ENCODE data around the gene LOC101059915.

The LOC101059915 gene

GRCh38 chrX:71669492-71669891, 2.1 kb downstream of the LOC101059915 start:
- WGBS (ENCODE audit: extremely low coverage, insufficient read length, low lambda C conversion rate) = no CpG with 5 or more reads among the region's 13 CpGs
- H3K36me3 Mint-ChIP-seq (ENCODE audit: insufficient read depth in 1 of 3, low read depth in 3 of 3) = peaks cover 4 to 8% (median 7%) of the 10 kb centered on the region in 3 experiments; a peak in 4 of 7 replicates

More at GRCh38 chrX:71669492-71669891, 2.1 kb downstream of the LOC101059915 start:
- Histone ChIP-seq H4K8ac (replicated peaks; ENCODE audit: insufficient read length, low read depth, low read length) (no peak overlapping the region), H3K56ac (ENCODE audit: insufficient read length, low read depth, low read length) (no peak overlapping the region), H3K4ac (ENCODE audit: low read depth, low read length) (no peak overlapping the region), H2BK15ac (ENCODE audit: low read depth, low read length) (no peak overlapping the region), H3K79me2 (ENCODE audit: insufficient read depth, low read length) (no peaks in the 10 kb centered on the region), H4K20me1 (ENCODE audit: control insufficient read depth, insufficient read depth, insufficient read length) (no peaks in the 10 kb centered on the region), H3K4me2 (ENCODE audit: insufficient read depth, insufficient read length, low read length) (no peak overlapping the region), H3K9me3 (ENCODE audit: control insufficient read depth, low read depth, low read length) (peaks cover 35% of the 10 kb centered on the region), H3K14ac (ENCODE audit: insufficient read depth, low read length) (no peak overlapping the region), H3K23ac (ENCODE audit: insufficient read length, low read depth, low read length) (no peak overlapping the region), H4K91ac (ENCODE audit: insufficient read length, low read depth, low read length) (no peak overlapping the region), H3K27ac (ENCODE audit: insufficient read length, low read depth, low read length) (no peak overlapping the region), H2BK5ac (ENCODE audit: insufficient read length, low read length) (no peak overlapping the region), H2BK12ac (ENCODE audit: insufficient read length, low read depth, low read length) (no peak overlapping the region), H3K79me1 (ENCODE audit: insufficient read depth, low read depth, low read length, poor library complexity, severe bottlenecking) (no peaks in the 10 kb centered on the region), H2BK120ac (ENCODE audit: low read depth, low read length, poor library complexity, severe bottlenecking) (no peak overlapping the region), H3K23me2 (ENCODE audit: insufficient read length, low read depth, low read length, poor library complexity, severe bottlenecking) (no peaks in the 10 kb centered on the region), H4K5ac (ENCODE audit: insufficient read length, low read depth, low read length) (no peak overlapping the region), H2AFZ (ENCODE audit: low read length) (no peak overlapping the region), H3T11ph (ENCODE audit: low read length) (no peak overlapping the region), H3K4me1 (ENCODE audit: insufficient read depth, low read length) (no peaks in the 10 kb centered on the region), H2AK5ac (ENCODE audit: insufficient read length, low read length) (no peak overlapping the region), H2BK20ac (ENCODE audit: low read depth, low read length, poor library complexity, severe bottlenecking) (no peak overlapping the region), H3K9ac (ENCODE audit: extremely low read depth, insufficient read length, low read length) (no peak overlapping the region), H3K18ac (ENCODE audit: insufficient read length, low read depth, low read length) (no peak overlapping the region), H3K27me3 (ENCODE audit: insufficient read depth, low read length) (no peaks in the 10 kb centered on the region)
- Mint-ChIP-seq H3K27ac (no peak overlapping the region), H3K4me3 (no peak overlapping the region), H3K27me3 (ENCODE audit: low read depth) (peaks cover 4% of the 10 kb centered on the region), H3K4me1 (peaks cover 0 to 5% of the 10 kb centered on the region in 2 experiments; a peak in 1 of 4 replicates), H3K9me3 (peaks cover 71 to 84% of the 10 kb centered on the region in 2 experiments)
- TF ChIP-seq CTCF (conservative IDR thresholded peaks at IDR 0.05) = no peak
- DNase-seq = no peak
